ENCODE data around the gene FASTK. TPM values are rescaled to one million over a fixed set of nuclear protein-coding genes. Genes with fewer than 3 reads are reported as not detected.

The FASTK gene
- total RNA-seq, 2 donors from 2014 or later, result 64.0 to 71.0 TPM

DNA sequence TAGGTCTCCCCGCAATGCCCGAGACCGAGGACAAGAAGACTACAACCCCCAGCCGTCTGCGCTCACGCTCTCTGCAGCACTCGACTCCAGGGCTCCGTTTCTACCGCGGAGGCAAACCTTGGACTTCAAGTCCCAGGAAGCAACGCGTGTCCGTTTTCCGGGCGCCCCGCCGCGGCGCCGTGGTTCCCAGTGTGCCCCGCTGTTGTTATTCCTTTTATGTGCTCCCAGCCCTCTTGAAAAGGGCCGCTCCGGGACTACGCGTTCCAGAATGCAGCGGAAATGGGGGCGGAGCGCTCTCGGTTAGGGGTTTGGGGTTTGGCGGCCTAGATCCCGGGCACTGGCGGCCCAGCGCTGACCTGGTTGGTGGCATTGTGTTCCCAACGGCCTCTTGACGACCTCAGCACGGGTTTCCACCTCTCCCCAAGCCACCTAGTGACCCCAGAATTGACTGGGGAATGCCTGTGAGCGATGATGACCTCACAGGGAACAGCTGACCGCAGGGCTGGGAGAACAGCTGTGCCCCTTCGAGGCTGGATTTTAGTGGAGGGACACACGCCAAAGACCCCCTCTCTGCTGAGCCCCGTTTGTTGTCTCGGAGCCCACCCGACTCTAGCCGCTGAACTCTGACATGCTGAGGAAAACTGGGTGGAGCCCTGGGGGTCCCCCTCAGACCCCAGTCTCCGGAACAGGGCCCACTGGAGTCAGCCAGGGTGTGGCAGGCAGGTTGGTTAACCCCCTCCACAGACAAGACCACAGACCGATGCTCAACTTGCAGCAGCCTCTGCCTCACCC lies 22.4 kb downstream of the FASTK start:
- H3K36me3 Mint-ChIP-seq (ENCODE audit: low read depth), result peaks cover 7% of the 10 kb centered on the region
- H3K4me3 Mint-ChIP-seq, result peak overlapping the region; percentile 84
- H3K4me1 Mint-ChIP-seq, result peaks cover 36% of the 10 kb centered on the region
- H3K27me3 Mint-ChIP-seq (ENCODE audit: insufficient read depth), result peaks cover 16% of the 10 kb centered on the region
- H3K4me3 ChIP-seq (ENCODE audit: low read length), result peak overlapping the region; percentile 94
- DNase-seq, result peak; percentile 100
- TF ChIP-seq, protein P1, sequence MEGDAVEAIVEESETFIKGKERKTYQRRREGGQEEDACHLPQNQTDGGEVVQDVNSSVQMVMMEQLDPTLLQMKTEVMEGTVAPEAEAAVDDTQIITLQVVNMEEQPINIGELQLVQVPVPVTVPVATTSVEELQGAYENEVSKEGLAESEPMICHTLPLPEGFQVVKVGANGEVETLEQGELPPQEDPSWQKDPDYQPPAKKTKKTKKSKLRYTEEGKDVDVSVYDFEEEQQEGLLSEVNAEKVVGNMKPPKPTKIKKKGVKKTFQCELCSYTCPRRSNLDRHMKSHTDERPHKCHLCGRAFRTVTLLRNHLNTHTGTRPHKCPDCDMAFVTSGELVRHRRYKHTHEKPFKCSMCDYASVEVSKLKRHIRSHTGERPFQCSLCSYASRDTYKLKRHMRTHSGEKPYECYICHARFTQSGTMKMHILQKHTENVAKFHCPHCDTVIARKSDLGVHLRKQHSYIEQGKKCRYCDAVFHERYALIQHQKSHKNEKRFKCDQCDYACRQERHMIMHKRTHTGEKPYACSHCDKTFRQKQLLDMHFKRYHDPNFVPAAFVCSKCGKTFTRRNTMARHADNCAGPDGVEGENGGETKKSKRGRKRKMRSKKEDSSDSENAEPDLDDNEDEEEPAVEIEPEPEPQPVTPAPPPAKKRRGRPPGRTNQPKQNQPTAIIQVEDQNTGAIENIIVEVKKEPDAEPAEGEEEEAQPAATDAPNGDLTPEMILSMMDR (conservative IDR thresholded peaks at IDR 0.05), result no peak
- peaks cover 15% of the 10 kb centered on the region for H3K4me1 ChIP-seq (ENCODE audit: control insufficient read depth, insufficient read depth, low read length)
- 7 to 9% methylated on average over 37 to 46 of the region's 46 CpGs for WGBS, 2 experiments (ENCODE audit: insufficient coverage in 1 of 2, insufficient read length in 1 of 2)
- H3K9me3 ChIP-seq (ENCODE audit: control insufficient read depth, low read length), result no peaks in the 10 kb centered on the region
- peak overlapping the region; percentile 54 for H3K9ac ChIP-seq (ENCODE audit: extremely low read depth, low read length, poor library complexity, severe bottlenecking)
- no peaks in the 10 kb centered on the region for H3K36me3 ChIP-seq (ENCODE audit: control insufficient read depth, insufficient read depth, low read length)
- H3K27ac ChIP-seq (ENCODE audit: low read depth, low read length), result peak overlapping the region; percentile 90
- H3K27me3 ChIP-seq (ENCODE audit: control insufficient read depth, insufficient read depth, low read length, poor library complexity, severe bottlenecking), result peaks cover 12% of the 10 kb centered on the region
- no peaks in the 10 kb centered on the region for H3K9me3 Mint-ChIP-seq
- peak overlapping the region; percentile 95 for H3K27ac Mint-ChIP-seq

DNA sequence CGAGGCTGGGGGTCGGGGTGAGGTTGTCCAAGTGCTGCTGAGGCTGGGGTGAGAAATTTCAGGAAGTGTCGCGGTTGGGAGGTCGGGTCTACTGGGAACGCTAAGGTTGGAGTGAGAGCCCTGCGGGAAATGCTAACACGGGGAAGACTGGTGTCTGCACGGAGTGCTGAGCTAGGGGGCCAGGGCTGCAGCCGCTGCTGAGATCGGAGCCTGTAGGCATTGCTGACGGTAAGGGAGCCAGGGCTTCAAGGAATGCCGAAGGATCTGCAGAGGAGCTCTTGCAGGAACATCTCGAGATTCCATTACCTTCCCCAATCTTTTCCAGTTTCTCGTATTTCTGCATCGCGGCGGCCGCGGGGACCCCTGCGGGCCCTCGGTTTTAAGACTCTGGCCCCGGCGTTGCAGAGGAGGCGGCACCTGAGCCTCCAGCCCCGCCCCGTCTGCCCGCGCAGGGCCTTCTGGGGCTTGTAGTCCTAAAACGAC lies 23.1 kb downstream of the FASTK start, which contains the start of gene CDK5:
CDK5 (minus strand) TSS at position 392 of the 483 bp plus-strand sequence; CDS start at position 343, 49 bp downstream.
- Mint-ChIP-seq H3K27ac (peak within 1 kb of the TSS; percentile 95), H3K4me3 (peak within 1 kb of the TSS; percentile 84), H3K4me1 (peaks cover 36% of the 10 kb centered on the region), H3K27me3 (ENCODE audit: insufficient read depth) (peaks cover 21% of the 10 kb centered on the region), H3K9me3 (no peaks in the 10 kb centered on the region), H3K36me3 (ENCODE audit: low read depth) (peaks cover 7% of the 10 kb centered on the region)
- Histone ChIP-seq H3K9me3 (ENCODE audit: control insufficient read depth, low read length) (no peaks in the 10 kb centered on the region), H3K36me3 (ENCODE audit: control insufficient read depth, insufficient read depth, low read length) (no peaks in the 10 kb centered on the region), H3K27ac (ENCODE audit: low read depth, low read length) (peak within 1 kb of the TSS; percentile 90), H3K27me3 (ENCODE audit: control insufficient read depth, insufficient read depth, low read length, poor library complexity, severe bottlenecking) (peaks cover 12% of the 10 kb centered on the region), H3K9ac (ENCODE audit: extremely low read depth, low read length, poor library complexity, severe bottlenecking) (peak within 1 kb of the TSS; percentile 54), H3K4me1 (ENCODE audit: control insufficient read depth, insufficient read depth, low read length) (peaks cover 15% of the 10 kb centered on the region), H3K4me3 (ENCODE audit: low read length) (peak within 1 kb of the TSS; percentile 94)
- DNase-seq, result no peak
- TF ChIP-seq, protein P1 (conservative IDR thresholded peaks at IDR 0.05), result no peak
- 1% methylated on average over 24 to 30 of the region's 30 CpGs for WGBS, 2 experiments (ENCODE audit: insufficient coverage in 1 of 2, insufficient read length in 1 of 2)

DNA sequence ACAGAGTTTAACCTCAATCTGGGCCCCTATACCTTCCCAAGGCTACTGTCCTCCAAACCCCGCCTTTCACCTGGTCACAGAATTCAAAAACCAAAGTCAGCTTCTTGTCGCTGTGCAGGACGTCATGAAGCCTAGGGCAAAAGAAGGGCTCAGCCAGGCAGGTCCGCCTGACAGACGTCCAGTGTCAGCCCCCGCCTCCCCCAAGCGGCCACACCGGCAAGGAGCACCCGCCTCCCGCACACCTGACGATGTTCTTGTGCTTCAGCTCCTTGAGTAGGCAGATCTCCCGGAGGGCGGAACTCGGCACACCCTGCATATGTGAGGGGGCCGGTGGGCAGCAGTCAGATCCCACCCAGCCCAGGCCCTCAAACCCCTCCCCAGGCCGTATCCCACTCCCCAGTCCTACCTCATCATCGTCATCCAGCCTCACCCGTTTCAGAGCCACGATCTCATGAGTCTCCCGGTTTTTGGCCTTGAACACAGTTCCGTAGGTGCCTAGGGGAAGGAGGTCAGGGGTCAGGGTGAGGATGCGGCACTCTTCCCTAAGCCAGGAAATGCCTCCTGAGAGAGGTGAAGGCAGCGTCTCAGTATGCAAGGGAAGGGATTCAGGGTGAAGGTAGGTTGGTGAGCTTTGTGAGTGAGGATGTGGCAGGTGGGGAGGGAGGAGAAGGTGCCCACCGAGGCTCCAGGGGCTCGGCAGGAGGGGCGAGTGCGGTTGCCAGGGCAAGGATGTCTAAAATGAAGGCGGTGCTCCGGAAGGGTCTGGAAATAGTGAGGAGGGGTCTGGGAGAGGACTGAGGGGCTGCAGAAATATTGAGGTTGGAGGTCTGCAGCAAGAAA lies 23.7 kb downstream of the FASTK start:
- peak overlapping the region; percentile 32 for H3K9ac ChIP-seq (ENCODE audit: extremely low read depth, low read length, poor library complexity, severe bottlenecking)
- DNase-seq, result peak; percentile 82
- H3K9me3 ChIP-seq (ENCODE audit: control insufficient read depth, low read length), result no peaks in the 10 kb centered on the region
- H3K4me1 Mint-ChIP-seq, result peaks cover 33% of the 10 kb centered on the region
- peaks cover 12% of the 10 kb centered on the region for H3K27me3 ChIP-seq (ENCODE audit: control insufficient read depth, insufficient read depth, low read length, poor library complexity, severe bottlenecking)
- no peak overlapping the region for H3K27ac ChIP-seq (ENCODE audit: low read depth, low read length)
- H3K4me1 ChIP-seq (ENCODE audit: control insufficient read depth, insufficient read depth, low read length), result peaks cover 13% of the 10 kb centered on the region
- TF ChIP-seq, protein P1 (conservative IDR thresholded peaks at IDR 0.05), result peak; percentile 53
- H3K4me3 Mint-ChIP-seq, result peak overlapping the region; percentile 84
- H3K36me3 Mint-ChIP-seq (ENCODE audit: low read depth), result peaks cover 7% of the 10 kb centered on the region
- peak overlapping the region; percentile 94 for H3K4me3 ChIP-seq (ENCODE audit: low read length)
- peaks cover 24% of the 10 kb centered on the region for H3K27me3 Mint-ChIP-seq (ENCODE audit: insufficient read depth)
- peak overlapping the region; percentile 88 for H3K27ac Mint-ChIP-seq
- no peaks in the 10 kb centered on the region for H3K9me3 Mint-ChIP-seq
- WGBS, 2 experiments (ENCODE audit: insufficient coverage in 1 of 2, insufficient read length in 1 of 2), result 30 to 38% methylated on average over 10 to 29 of the region's 29 CpGs
- H3K36me3 ChIP-seq (ENCODE audit: control insufficient read depth, insufficient read depth, low read length), result no peaks in the 10 kb centered on the region
